Smooth muscle cell (in vitro differentiated cells): ENCODE results near the gene B9D1. TPM values are rescaled to one million over a fixed set of nuclear protein-coding genes. Genes with fewer than 3 reads are reported as not detected.

Source experiments
- DNase-seq: peaks from one replicate; lab custom pipeline; 2025; ENCODE audit not compliant: unreplicated experiment; lab: John Stamatoyannopoulos, UW
- H2AFZ ChIP-seq: fragments of 200-600 bp; sonication (generic); 2 replicates; pipeline ENCODE4 v1.6.0; 2016; ENCODE audit warnings: antibody characterized with exemption, low read depth, mild to moderate bottlenecking
- H3F3A ChIP-seq: fragments of 200-600 bp; sonication (generic); 2 replicates; pipeline ENCODE4 v1.6.0; 2017; ENCODE audit warnings: antibody characterized with exemption, low read depth
- H3K27ac ChIP-seq: fragments of 200-600 bp; sonication (generic); 2 replicates; pipeline ENCODE4 v1.5.1; 2016; ENCODE audit warnings: low read depth, mild to moderate bottlenecking
- H3K27me3 ChIP-seq: fragments of 200-600 bp; sonication (generic); 2 replicates; pipeline ENCODE4 v1.6.1; 2016; ENCODE audit warnings: low read depth, mild to moderate bottlenecking
- H3K36me3 ChIP-seq: fragments of 200-600 bp; sonication (generic); 2 replicates; pipeline ENCODE4 v1.5.1; 2016; ENCODE audit warnings: low read depth
- H3K4me1 ChIP-seq: fragments of 200-600 bp; sonication (generic); 2 replicates; pipeline ENCODE4 v1.5.1; 2016; ENCODE audit warnings: low read depth
- H3K4me2 ChIP-seq: fragments of 200-600 bp; sonication (generic); 2 replicates; pipeline ENCODE4 v1.6.0; 2016; ENCODE audit warnings: mild to moderate bottlenecking
- H3K4me3 ChIP-seq: fragments of 200-600 bp; sonication (generic); 2 replicates; pipeline ENCODE4 v1.5.1; 2016; ENCODE audit warnings: mild to moderate bottlenecking
- H3K79me2 ChIP-seq: fragments of 200-600 bp; sonication (generic); 2 replicates; pipeline ENCODE4 v1.6.0; 2016; ENCODE audit warnings: low read depth, mild to moderate bottlenecking
- H3K9ac ChIP-seq: fragments of 200-600 bp; sonication (generic); 2 replicates; pipeline ENCODE4 v1.6.0; 2016; ENCODE audit warnings: low read depth
- H3K9me3 ChIP-seq: fragments of 200-600 bp; sonication (generic); replicated peaks from 2 replicates; pipeline ENCODE4 v1.5.1; 2016; ENCODE audit warnings: low read depth
- H4K20me1 ChIP-seq: fragments of 200-600 bp; sonication (generic); 2 replicates; pipeline ENCODE4 v1.6.0; 2016; ENCODE audit warnings: low read depth
- WGBS: methylation state at CpG from one replicate; pipeline ENCODE4 v1.1.7; 2016; ENCODE audit warnings: low lambda C conversion rate; 5-methylcytosine and 5-hydroxymethylcytosine counted together
- polyA plus RNA-seq: library from polyadenylated mRNA; unstranded; fragments of >200 nt; fragmentation: Nextera tagmentation; extraction: Ambion mirVana; gene quantifications from 2 replicates; pipeline ENCODE4 v1.2.1, GENCODE V29; 2016
- total RNA-seq: library from RNA; depleted of rRNA; stranded (reverse); fragments of >200 nt; gene quantifications from 2 replicates; pipeline ENCODE4 v1.2.3, GENCODE V29; 2014
- TF ChIP-seq, protein P1 (sequence below): fragments of 200-600 bp; sonication (generic); IDR thresholded peaks from 2 replicates; pipeline ENCODE4 v1.5.1; 2017; ENCODE audit warnings: borderline replicate concordance, mild to moderate bottlenecking, antibody characterized with exemption; ENCODE audit not compliant: insufficient read depth, poor library complexity, severe bottlenecking

Gene B9D1
- total and polyA plus RNA-seq, 2 experiments from 2014 or later, result 21.9 to 45.5 TPM

DNA sequence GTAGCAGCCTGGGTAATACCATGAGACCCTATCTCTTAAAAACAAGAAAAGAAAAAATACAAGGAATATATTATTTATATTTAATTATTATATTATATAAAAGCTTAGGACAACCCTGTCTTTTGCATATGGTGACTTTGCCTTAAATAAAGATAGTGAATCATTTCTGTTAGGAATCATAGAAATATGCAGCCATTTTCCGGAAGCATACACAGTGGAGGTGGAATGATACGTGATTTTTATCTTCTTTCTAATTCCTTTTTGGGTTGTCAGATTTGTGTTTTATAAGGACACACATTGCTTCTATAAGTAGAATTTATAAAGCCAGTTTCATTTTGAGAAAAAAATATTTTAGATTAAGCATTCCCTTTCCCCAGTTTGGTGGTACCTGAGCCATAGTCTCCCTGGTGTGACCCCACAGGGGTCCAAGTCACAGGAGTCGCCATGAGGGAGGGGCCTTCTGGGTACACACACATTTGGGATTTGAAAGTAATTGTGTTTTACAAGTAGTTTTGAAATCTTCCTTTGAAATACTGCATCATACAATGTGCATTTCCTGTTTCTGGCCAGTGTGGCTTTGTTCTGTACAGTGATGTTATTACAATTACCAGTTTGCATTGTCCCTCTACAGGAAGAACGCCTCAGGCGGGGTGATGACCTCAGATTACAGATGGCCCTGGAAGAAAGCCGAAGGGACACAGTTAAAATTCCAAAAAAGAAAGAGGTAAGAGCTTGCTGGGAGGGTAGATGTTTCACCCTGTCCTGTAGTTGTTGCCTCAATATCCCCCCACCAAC, 50.9 kb downstream of the B9D1 start:
- WGBS, result 90% methylated on average over 6 of the region's 6 CpGs
- H3K27ac ChIP-seq, result no peak overlapping the region
- DNase-seq, result no peak

DNA sequence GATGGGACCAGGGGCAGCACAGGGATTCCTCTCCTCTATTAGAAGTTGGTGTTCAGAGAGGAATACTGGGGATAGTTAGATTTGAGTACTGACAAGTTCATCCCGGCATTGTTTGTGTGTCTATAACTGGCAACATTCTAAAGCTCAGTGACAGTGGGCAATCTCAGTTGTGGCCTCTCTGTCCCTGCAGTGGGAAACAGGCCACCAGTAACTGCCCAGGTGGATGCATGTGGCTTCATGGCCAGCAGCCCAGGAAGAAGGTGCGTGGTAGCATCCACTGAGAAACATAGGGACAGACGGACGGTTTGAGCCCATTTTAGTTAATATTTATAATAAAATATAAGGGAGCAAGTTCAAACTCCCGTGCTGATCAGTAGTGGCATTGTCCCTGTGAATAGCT, 51.5 kb downstream of the B9D1 start:
- Histone ChIP-seq H2AFZ (no peak overlapping the region), H3K36me3 (no peaks in the 10 kb centered on the region), H3K4me2 (no peak overlapping the region), H4K20me1 (peaks cover 48% of the 10 kb centered on the region), H3K9ac (no peak overlapping the region), H3K4me3 (no peak overlapping the region), H3K9me3 (no peaks in the 10 kb centered on the region), H3K79me2 (peaks cover 7% of the 10 kb centered on the region), H3K27me3 (no peaks in the 10 kb centered on the region), H3F3A (no peaks in the 10 kb centered on the region), H3K4me1 (no peaks in the 10 kb centered on the region), H3K27ac (no peak overlapping the region)
- TF ChIP-seq, protein P1, sequence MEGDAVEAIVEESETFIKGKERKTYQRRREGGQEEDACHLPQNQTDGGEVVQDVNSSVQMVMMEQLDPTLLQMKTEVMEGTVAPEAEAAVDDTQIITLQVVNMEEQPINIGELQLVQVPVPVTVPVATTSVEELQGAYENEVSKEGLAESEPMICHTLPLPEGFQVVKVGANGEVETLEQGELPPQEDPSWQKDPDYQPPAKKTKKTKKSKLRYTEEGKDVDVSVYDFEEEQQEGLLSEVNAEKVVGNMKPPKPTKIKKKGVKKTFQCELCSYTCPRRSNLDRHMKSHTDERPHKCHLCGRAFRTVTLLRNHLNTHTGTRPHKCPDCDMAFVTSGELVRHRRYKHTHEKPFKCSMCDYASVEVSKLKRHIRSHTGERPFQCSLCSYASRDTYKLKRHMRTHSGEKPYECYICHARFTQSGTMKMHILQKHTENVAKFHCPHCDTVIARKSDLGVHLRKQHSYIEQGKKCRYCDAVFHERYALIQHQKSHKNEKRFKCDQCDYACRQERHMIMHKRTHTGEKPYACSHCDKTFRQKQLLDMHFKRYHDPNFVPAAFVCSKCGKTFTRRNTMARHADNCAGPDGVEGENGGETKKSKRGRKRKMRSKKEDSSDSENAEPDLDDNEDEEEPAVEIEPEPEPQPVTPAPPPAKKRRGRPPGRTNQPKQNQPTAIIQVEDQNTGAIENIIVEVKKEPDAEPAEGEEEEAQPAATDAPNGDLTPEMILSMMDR, result no peak
- no peak for DNase-seq
- 96% methylated on average over 5 of the region's 5 CpGs for WGBS

More for the DNA sequence above, 50.9 kb downstream of the B9D1 start:
- Histone ChIP-seq H4K20me1 (peaks cover 46% of the 10 kb centered on the region), H3K4me1 (peaks cover 1% of the 10 kb centered on the region), H3K9me3 (no peaks in the 10 kb centered on the region), H3K36me3 (no peaks in the 10 kb centered on the region), H2AFZ (no peak overlapping the region), H3K79me2 (peaks cover 4% of the 10 kb centered on the region), H3K4me2 (no peak overlapping the region), H3K27me3 (no peaks in the 10 kb centered on the region), H3F3A (no peaks in the 10 kb centered on the region), H3K9ac (no peak overlapping the region), H3K4me3 (no peak overlapping the region)
- TF ChIP-seq, protein P1, result no peak

DNA sequence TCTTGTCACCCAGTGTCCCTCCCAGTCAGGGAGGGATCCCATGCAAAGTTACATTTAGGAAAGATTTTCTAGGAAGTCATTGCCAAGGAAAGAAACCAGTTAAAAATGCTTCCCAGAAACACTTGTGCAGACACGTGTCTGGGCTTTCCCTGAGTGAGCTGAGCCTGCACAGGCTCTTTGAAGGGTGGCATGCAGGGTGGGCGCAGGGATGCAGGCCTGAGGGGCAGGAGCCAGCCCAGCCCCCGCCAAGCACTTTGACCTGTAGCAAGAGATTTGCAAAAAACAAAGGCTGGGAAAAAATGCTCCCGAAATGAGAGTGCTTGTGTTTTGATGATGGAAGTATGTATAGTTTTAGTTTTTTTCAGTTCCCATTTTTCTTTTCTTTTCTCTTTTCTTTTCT, 52.4 kb downstream of the B9D1 start:
- Histone ChIP-seq H3F3A (no peaks in the 10 kb centered on the region), H3K27me3 (no peaks in the 10 kb centered on the region), H3K27ac (no peak overlapping the region), H2AFZ (no peak overlapping the region), H3K9me3 (no peaks in the 10 kb centered on the region), H3K36me3 (no peaks in the 10 kb centered on the region), H4K20me1 (peaks cover 56% of the 10 kb centered on the region), H3K79me2 (peaks cover 7% of the 10 kb centered on the region), H3K9ac (no peak overlapping the region), H3K4me1 (no peaks in the 10 kb centered on the region), H3K4me2 (no peak overlapping the region), H3K4me3 (no peak overlapping the region)
- TF ChIP-seq, protein P1, result no peak
- WGBS, result 92% methylated on average over 4 of the region's 4 CpGs
- DNase-seq, result no peak

DNA sequence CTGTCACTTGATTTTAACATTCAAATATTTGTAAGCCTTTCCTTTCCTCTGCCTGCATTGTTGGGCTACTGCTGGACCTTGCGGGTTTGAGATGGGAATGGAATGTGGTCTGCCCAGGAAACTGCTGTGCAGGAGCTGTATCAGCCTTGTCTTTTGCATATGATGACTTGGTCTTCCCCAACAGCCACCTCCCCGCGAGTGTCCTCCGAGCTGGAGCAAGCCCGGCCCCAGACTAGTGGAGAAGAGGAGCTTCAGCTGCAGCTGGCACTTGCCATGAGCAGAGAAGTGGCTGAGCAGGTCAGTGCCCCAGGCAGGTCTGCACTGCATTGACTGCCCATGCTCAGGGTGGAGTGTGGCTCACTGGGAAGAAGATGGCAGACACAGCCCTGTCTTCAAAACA, 52.8 kb downstream of the B9D1 start:
- Histone ChIP-seq H3K9ac (no peak overlapping the region), H4K20me1 (peaks cover 60% of the 10 kb centered on the region), H3F3A (no peaks in the 10 kb centered on the region), H3K4me1 (no peaks in the 10 kb centered on the region), H3K27ac (no peak overlapping the region), H3K9me3 (no peaks in the 10 kb centered on the region), H3K27me3 (no peaks in the 10 kb centered on the region), H3K4me2 (no peak overlapping the region), H2AFZ (no peak overlapping the region), H3K79me2 (peaks cover 7% of the 10 kb centered on the region), H3K4me3 (no peak overlapping the region), H3K36me3 (no peaks in the 10 kb centered on the region)
- no peak for DNase-seq
- TF ChIP-seq, protein P1, result no peak
- WGBS, result 69% methylated on average over 5 of the region's 5 CpGs
